ENCODE data around the gene GASK1A.
"Not testable (repeated sequence)": the region's sequence is repeated elsewhere in the genome, so short reads cannot be mapped to it uniquely, and the experiment has no call there.

GASK1A gene

DNA sequence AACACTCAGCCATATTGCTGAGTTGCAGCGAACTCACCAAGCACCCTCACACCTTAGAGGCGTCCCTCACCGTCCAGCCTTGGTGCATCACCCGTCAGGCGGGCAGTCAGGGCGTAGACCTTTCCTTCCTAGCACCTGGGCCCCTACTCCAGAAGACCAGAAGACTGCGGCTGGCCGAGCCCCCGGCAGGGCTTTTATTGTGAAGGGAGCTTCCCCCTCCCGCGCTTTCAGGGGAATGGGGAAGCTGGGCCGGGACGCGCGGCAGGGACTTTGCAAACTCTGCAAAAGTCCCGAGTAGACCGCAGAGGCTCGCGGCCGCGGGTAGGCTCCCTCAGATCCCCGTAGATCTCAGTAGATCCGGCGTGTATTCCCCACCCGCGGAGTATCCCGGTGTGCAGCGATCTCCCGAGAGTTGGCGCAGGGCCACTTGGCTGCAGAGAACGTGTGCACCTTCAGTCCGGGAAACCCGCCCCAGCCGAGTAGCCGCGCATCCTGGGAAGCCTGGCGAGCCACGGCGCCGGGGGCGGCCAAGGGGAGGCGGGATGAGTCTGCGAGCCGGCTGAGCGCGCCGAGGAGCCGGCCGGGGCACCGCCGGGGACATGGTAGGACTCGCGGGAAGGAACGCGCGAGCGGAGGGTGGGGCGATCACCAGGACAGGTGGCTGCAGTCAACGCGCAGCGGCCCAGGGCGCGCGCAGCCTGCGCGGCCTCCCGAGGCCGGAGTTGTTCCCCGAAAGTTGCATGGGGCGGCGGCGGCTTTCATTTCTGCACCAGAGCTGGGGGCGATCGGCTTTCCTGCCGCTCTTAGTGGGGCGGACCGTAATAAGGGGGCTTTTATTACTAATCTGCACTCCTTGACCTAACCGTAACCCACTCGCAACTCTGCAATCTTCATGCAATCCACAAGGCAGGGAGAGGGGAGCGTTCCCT lies at the start of gene GASK1A:
TSS of gene GASK1A (plus strand) at position 268 of the 929 bp plus-strand sequence. CDS start at position 600, 332 bp downstream.
- peak; percentile 7 to 13 for DNase-seq

GRCh38 chr3:42934111-42934510 lies 45.0 kb upstream of the GASK1A start:
- DNase-seq = no peak

DNA sequence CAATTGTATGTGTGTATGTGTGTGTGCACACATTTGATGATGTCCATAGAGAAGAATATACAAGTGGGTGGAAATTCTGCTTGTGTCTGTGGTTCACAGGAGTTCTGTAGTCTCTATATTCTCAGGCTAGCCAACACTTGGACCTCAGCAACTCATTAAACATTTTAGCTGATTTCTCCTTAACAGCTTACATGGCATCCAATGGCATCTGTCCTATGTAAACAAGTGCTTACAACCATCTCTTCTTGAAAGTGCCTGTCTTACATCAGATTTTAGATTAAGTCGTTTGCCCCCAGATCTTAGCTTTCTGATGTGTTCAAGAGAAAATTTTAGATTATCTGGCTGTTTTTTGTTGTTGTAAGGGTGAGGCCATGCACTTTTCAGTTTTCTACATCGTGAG lies 44.2 kb upstream of the GASK1A start:
- DNase-seq = no peak

GRCh38 chr3:42935472-42935871 lies 43.6 kb upstream of the GASK1A start:
- no peak for DNase-seq

DNA sequence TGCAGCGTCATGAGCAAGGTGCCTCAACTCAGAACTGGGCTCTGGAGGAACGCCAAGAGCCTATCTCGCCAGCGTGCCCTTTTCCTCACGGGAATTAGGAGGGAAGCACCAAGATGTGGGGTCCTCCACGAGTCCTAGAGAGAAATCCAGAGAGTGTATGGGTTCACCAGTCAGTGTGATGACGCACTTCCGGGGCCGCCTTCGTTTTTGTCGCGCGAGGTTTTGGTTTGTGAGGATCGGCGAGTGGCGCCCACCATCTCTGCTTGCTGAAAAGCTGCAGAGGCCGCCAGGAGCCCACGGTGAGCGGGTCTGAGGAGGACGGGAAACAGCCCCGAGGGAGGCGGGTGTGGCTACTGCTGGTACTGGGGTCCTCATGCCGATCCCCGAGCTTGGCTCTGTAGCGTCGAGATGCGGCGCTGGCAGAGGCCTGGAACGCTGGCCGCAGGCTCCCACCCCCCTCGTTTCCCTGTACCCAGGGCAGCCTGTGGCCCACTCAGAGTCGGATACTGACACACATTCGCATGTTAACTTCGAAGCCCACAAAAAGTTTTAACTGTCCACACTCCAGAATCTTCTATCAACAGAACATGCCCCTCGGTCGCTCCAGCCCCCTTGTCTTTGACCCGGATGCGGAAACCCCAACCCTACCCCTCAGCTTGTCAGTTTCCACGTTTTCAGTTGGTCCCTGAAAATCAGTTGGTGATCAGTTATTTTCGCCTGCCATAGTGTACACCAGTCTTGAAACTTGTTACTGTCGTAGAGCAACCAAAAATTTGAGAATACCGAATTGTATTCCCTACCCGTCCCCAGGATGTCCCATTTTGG lies 42.7 kb upstream of the GASK1A start:
- DNase-seq = no peak

- DNase-seq = no peak
Measured at GRCh38 chr3:42937334-42937733, 41.8 kb upstream of the GASK1A start.

GRCh38 chr3:42942693-42943092 lies 36.4 kb upstream of the GASK1A start:
- no peak for DNase-seq

DNA sequence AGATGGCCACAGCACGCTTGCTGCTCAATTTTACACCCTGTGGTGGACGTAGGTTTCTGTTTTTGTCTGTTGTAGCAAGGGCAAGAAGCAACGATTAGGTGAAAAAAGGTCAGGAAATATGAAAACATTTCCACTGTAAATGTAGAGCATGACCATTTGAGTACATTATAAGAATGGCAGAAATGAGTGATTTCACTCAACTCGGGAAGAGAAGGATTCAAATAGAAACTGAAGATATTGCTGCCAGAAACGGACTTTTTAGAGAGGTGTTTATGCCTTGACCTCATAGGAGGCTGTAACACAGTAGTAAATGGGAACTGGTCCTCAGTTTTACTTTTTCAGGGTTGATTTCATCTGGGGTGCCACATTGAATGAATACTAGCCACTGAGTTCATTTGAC lies 33.1 kb upstream of the GASK1A start:
- DNase-seq = no peak

DNA sequence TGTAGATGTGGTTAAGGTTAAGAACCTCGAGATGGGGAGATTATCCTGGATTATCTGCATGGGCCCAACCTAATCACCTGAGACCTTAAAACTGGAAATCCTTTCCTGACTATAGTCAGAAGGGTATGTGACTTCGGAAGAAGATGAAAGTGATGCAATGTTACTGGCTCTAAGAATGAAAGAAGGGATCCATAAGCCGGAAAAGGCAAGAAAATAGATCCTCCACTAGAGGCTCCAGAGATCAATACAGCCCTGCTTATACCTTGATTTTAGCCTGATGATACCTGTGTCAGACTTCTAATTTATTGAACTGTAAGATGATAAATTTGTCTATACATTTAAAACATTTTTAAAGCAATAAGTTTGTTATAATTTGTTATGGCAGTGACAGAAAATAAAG lies 21.5 kb upstream of the GASK1A start:
- DNase-seq = no peak

DNA sequence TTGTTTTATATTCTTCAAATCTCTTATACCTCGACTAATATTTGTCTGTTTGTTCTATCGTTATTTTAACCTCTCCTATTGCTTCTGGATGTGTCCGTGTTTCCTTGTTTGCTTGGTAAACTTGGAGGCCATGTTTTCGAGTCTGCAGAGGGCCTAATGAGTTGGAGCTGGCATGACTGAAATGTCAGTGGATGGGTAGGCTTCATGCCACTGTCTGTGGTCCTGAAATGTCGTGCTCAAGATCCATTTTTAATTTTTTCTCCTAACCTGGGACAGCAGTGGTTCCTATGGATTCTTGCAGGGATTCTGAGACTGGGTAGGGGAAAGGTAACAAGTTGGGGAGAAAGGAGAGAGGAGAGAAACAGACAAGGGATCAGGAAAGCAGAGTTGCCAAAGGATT lies 18.8 kb upstream of the GASK1A start:
- DNase-seq = no peak

DNA sequence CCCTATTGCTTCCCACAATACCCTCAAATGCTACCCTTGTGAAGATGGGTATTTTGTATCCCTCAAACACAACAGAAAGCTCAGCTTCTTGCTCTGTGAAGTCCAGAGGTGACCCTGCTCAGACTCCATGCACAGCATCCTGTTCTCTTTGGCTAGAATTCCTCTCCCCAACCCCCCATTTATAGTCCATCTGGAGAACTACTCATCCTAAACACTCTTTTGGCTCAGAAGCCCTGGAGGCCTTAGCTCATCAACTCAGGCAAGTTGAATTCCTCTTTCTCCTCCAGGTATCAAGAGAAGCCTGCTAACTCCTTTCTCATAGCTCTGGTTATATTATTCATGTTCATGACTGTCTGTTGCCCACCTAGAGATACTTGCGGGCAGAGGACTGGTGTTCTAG lies 18.3 kb upstream of the GASK1A start:
- DNase-seq = no peak

- DNase-seq = peak; percentile 6 to 16
Measured at GRCh38 chr3:42961633-42962032, 17.5 kb upstream of the GASK1A start.

GRCh38 chr3:42963269-42963668 lies 15.8 kb upstream of the GASK1A start:
- DNase-seq = no peak

- DNase-seq = no peak
Measured at GRCh38 chr3:42964266-42964665, 14.8 kb upstream of the GASK1A start.

GRCh38 chr3:42970557-42970956 lies 8.6 kb upstream of the GASK1A start:
- DNase-seq = no peak

- DNase-seq = no peak
Measured at GRCh38 chr3:42970976-42971772, 7.9 kb upstream of the GASK1A start.

- DNase-seq = not testable (repeated sequence)
Measured at GRCh38 chr3:42974906-42975305, 4.2 kb upstream of the GASK1A start.

DNA sequence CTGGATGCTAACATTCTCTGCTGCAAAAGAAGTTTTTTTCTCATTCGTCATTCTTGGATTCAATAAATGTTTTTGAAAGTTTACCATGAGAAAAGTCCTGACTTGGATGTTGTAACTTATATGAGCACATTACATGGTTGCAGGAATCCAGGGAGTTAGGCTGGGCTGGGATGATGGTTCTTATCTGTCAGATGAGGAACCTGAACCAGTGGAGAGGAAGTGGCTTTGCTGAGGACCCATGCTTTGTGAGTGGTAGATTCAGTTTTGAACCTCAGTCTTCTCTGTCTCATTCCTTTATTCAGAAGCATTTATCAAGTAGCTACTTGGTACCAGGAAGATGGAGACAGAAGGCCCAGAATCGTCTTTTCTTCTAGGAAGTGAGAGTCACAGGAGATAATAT lies 3.7 kb upstream of the GASK1A start:
- DNase-seq = no peak

DNA sequence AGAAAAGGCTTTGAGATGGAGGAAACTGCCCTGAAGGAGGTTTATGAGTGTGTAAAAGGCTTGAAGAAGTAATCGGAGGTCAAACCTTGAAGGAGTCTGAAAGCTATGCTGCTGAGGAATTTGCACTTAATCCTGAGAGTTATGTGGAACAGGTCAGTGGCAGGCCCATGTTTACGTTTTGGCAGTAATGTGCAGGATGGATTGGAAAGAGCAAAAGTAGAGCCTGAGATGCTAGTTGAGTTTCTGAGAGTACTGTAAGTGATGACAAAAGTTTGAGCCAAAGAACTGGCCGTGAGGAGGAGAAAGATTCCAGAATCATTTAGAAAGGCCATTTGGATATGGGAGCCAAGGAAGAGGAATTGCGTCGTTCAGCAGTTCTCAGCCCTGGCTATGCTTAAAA lies 3.2 kb upstream of the GASK1A start:
- DNase-seq = no peak

- no peak for DNase-seq
Measured at GRCh38 chr3:42980209-42980608, 1.1 kb downstream of the GASK1A start.

GRCh38 chr3:42980909-42981308 lies 1.8 kb downstream of the GASK1A start:
- no peak for DNase-seq

DNA sequence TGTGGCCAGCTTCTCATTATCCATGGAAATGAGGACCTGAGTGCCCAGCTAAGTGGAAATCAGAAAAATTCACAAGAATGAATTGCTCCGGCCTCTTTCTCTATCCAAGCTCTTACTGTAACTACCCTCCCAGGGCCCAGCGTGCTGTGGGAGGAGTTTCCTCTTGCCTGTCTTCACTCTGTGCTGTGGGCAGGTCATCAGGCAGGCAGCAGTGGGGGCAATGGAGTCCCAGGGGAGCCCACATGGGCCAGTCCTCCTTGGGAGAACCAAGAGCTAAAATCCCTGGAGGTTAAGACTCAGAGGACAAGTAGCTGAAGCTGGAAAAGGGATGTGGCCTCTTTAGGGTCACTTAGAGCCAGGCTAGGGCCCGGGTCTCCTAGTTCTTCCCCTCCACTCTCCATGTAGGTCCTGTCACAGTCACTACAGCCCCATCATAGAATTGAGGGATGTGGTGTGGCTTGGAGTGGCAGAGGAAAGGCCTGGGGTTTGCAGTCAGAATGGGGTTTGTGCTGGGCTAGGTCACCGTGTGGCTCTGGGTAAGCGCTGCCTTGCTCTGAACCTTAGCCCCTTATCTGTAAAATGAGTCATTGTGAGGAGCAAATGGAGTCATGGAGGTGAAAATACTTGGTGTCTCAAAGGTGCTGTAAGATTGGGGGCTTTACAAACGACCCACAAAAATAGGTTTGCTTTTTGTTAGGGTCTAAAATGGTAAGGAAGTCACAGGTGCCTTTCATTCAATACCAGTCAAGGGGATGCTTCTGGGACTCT lies 3.7 kb downstream of the GASK1A start:
- DNase-seq = no peak

Data from stimulated activated CD4-positive, alpha-beta T cell treated with anti-CD3 and anti-CD28 coated beads, Interleukin-2, amount 100 ng/mL, for 48 hours (primary cell).